GM06990 (cell line): ENCODE results near the gene RAPGEF1.

ENCODE experiments used
- DNase-seq: peaks from one replicate; pipeline ENCODE4 v3.0.0-alpha.2; 2011; ENCODE audit not compliant: insufficient read length; ENCODE audit errors: extremely low read depth
- H3K27me3 ChIP-seq: replicated peaks from 2 replicates; pipeline ENCODE4 v1.6.0; 2011; ENCODE audit warnings: low read length; ENCODE audit not compliant: control insufficient read depth, insufficient read depth
- H3K36me3 ChIP-seq: 2 replicates; pipeline ENCODE4 v1.5.1; 2011; ENCODE audit warnings: low read length; ENCODE audit not compliant: control insufficient read depth, insufficient read depth
- H3K4me3 ChIP-seq: replicated peaks from 2 replicates; pipeline ENCODE4 v1.5.1; 2011; ENCODE audit warnings: low read depth, mild to moderate bottlenecking, control low read depth, low read length
- CTCF ChIP-seq: IDR thresholded peaks from 2 replicates; pipeline ENCODE4 v1.5.1; 2011; ENCODE audit warnings: low read length, control low read depth, mild to moderate bottlenecking, inconsistent platforms; ENCODE audit not compliant: insufficient read depth, poor library complexity, severe bottlenecking

The RAPGEF1 gene

GRCh38 chr9:131582056-131582455, 157.8 kb downstream of the RAPGEF1 start:
- peaks cover 64% of the 10 kb centered on the region for H3K36me3 ChIP-seq
- no peaks in the 10 kb centered on the region for H3K27me3 ChIP-seq
- no peak for DNase-seq
- no peak overlapping the region for H3K4me3 ChIP-seq
- no peak for TF ChIP-seq CTCF

GRCh38 chr9:131580358-131580757, 159.5 kb downstream of the RAPGEF1 start:
- no peak for DNase-seq
- Histone ChIP-seq H3K36me3 (peaks cover 75% of the 10 kb centered on the region), H3K4me3 (no peak overlapping the region), H3K27me3 (no peaks in the 10 kb centered on the region)
- TF ChIP-seq CTCF, result no peak

- peaks cover 77% of the 10 kb centered on the region for H3K36me3 ChIP-seq
- TF ChIP-seq CTCF, result no peak
These were observed 160.1 kb downstream of the RAPGEF1 start for GRCh38 chr9:131579789-131580211.

GRCh38 chr9:131578731-131579504, 161.0 kb downstream of the RAPGEF1 start:
- peaks cover 69% of the 10 kb centered on the region for H3K36me3 ChIP-seq
- DNase-seq, result peak; percentile 51
- H3K27me3 ChIP-seq, result no peaks in the 10 kb centered on the region
- H3K4me3 ChIP-seq, result no peak overlapping the region
- TF ChIP-seq CTCF, result no peak

More at GRCh38 chr9:131579789-131580211, 160.1 kb downstream of the RAPGEF1 start:
- no peak for DNase-seq
- Histone ChIP-seq H3K27me3 (no peaks in the 10 kb centered on the region), H3K4me3 (no peak overlapping the region)

GRCh38 chr9:131578021-131578420, 161.9 kb downstream of the RAPGEF1 start:
- H3K36me3 ChIP-seq, result peaks cover 64% of the 10 kb centered on the region
- no peaks in the 10 kb centered on the region for H3K27me3 ChIP-seq
- DNase-seq, result no peak
- no peak overlapping the region for H3K4me3 ChIP-seq
- no peak for TF ChIP-seq CTCF
